GM12801 (cell line): ENCODE measurements around the gene SEC62.

Experiments
- CTCF ChIP-seq: IDR thresholded peaks from one replicate; pipeline ENCODE4 v1.5.1; 2011; ENCODE audit warnings: control low read depth; ENCODE audit not compliant: insufficient read length; ENCODE audit errors: extremely low read depth

SEC62 gene

GRCh38 chr3:170023165-170023564 is 56.6 kb downstream of the SEC62 start:
- TF ChIP-seq CTCF: no peak

- TF ChIP-seq CTCF: no peak
Observed at GRCh38 chr3:170024581-170024980, 58.0 kb downstream of the SEC62 start.

GRCh38 chr3:170027233-170028102 is 60.9 kb downstream of the SEC62 start:
- no peak for TF ChIP-seq CTCF

- no peak for TF ChIP-seq CTCF
Observed at GRCh38 chr3:170033489-170033888, 66.9 kb downstream of the SEC62 start.

- no peak for TF ChIP-seq CTCF
Observed at GRCh38 chr3:170037463-170038433, 71.1 kb downstream of the SEC62 start, which contains the start of gene GPR160. GPR160 (plus strand) TSS chr3:170037995; CDS start chr3:170083973, 45,978 bp downstream.

- TF ChIP-seq CTCF: no peak
Observed at GRCh38 chr3:170038434-170039110, 72.0 kb downstream of the SEC62 start.
